H1 (cell line): ENCODE measurements around the gene CFLAR. TPM values are rescaled to one million over a fixed set of nuclear protein-coding genes. Genes with fewer than 3 reads are reported as not detected.

Source experiments
- CTCF ChIA-PET: fragments of 300-600 bp; sonication (Branson Sonifier 250); formaldehyde crosslinking; loops from one replicate; lab custom pipeline; 2021; ENCODE audit not compliant: partially characterized antibody; lab: Charles Lee
- POLR2A ChIA-PET: fragments of 300-600 bp; sonication (Branson Sonifier 250); formaldehyde crosslinking; loops from one replicate; lab custom pipeline; 2021; ENCODE audit warnings: inconsistent platforms; ENCODE audit not compliant: partially characterized antibody; lab: Charles Lee
- DNase-seq, 2 experiments: peaks; one replicate each; pipeline versions ENCODE4 v3.0.0 to v3.0.0-alpha.2; 2010 to 2022; ENCODE audit warnings: low spot score in 2 of 2, low read depth in 1 of 2, mixed read lengths in 1 of 2
- FAIRE-seq: peaks from 2 replicates; lab custom pipeline; 2011; peaks lifted over from hg19 to GRCh38; lab: Jason Lieb, UNC
- H2AFZ ChIP-seq: 2 replicates; pipeline ENCODE4 v1.8.1; 2012; ENCODE audit warnings: low read length, inconsistent platforms
- H2AK5ac ChIP-seq: 2 replicates; pipeline ENCODE4 v1.6.1; 2013; ENCODE audit warnings: low read depth, low read length
- H2BK120ac ChIP-seq: replicated peaks from 2 replicates; pipeline ENCODE3; 2013; ENCODE audit warnings: low read depth, low read length, inconsistent platforms
- H2BK12ac ChIP-seq: 2 replicates; pipeline ENCODE4 v1.6.1; 2013; ENCODE audit warnings: low read depth, low read length
- H2BK15ac ChIP-seq: 2 replicates; pipeline ENCODE4 v1.6.1; 2013; ENCODE audit warnings: low read length
- H2BK20ac ChIP-seq: 2 replicates; pipeline ENCODE4 v1.6.1; 2013; ENCODE audit warnings: low read length
- H2BK5ac ChIP-seq: 2 replicates; pipeline ENCODE4 v1.6.1; 2013; ENCODE audit warnings: low read depth, low read length
- H3K14ac ChIP-seq: 2 replicates; pipeline ENCODE4 v1.6.1; 2013; ENCODE audit warnings: inconsistent platforms; ENCODE audit not compliant: insufficient read length
- H3K18ac ChIP-seq: 2 replicates; pipeline ENCODE4 v1.6.1; 2013; ENCODE audit warnings: low read length; ENCODE audit errors: extremely low read depth
- H3K23ac ChIP-seq: 2 replicates; pipeline ENCODE4 v1.6.1; 2013; ENCODE audit warnings: inconsistent platforms; ENCODE audit not compliant: insufficient read length
- H3K23me2 ChIP-seq: 2 replicates; pipeline ENCODE4 v1.6.1; 2013; ENCODE audit warnings: low read depth, low read length
- H3K27ac ChIP-seq: 2 replicates; pipeline ENCODE4 v1.6.1; 2011; ENCODE audit warnings: low read depth, low read length, inconsistent platforms
- H3K27me3 ChIP-seq, 4 experiments: replicated peaks in 1 of 4; 1 replicate in 1 of 4; 2 replicates in 3 of 4; pipeline versions ENCODE4 v1.6.1 to v1.8.1; 2011 to 2013; ENCODE audit warnings: low read length in 3 of 4, mild to moderate bottlenecking in 3 of 4, inconsistent platforms in 2 of 4, mixed read lengths in 2 of 4, moderate library complexity in 1 of 4; ENCODE audit not compliant: control insufficient read depth in 3 of 4, insufficient read depth in 3 of 4; ENCODE audit errors: extremely low read depth in 1 of 4
- H3K36me3 ChIP-seq, 4 experiments: 2 replicates each; pipeline versions ENCODE4 v1.6.1 to v1.8.1; 2011 to 2013; ENCODE audit warnings: mild to moderate bottlenecking in 4 of 4, low read length in 3 of 4, moderate library complexity in 2 of 4, control low read depth in 1 of 4, inconsistent platforms in 1 of 4; ENCODE audit not compliant: insufficient read depth in 4 of 4, control insufficient read depth in 2 of 4
- H3K4ac ChIP-seq: replicated peaks from 2 replicates; pipeline ENCODE3; 2013; ENCODE audit warnings: low read length, low read depth, mixed read lengths, inconsistent platforms; ENCODE audit not compliant: insufficient read length
- H3K4me1 ChIP-seq, 4 experiments: replicated peaks in 1 of 4; 1 replicate in 1 of 4; 2 replicates in 3 of 4; pipeline versions ENCODE4 v1.6.1 to v1.8.1; 2011 to 2013; ENCODE audit warnings: low read length in 3 of 4, inconsistent platforms in 2 of 4, mixed read lengths in 1 of 4; ENCODE audit not compliant: insufficient read depth in 4 of 4, control insufficient read depth in 3 of 4
- H3K4me2 ChIP-seq, 2 experiments: 2 replicates each; pipeline versions ENCODE4 v1.6.1 to v1.8.1; 2011 to 2013; ENCODE audit warnings: low read depth in 2 of 2, low read length in 2 of 2, control low read depth in 1 of 2, inconsistent platforms in 1 of 2, mild to moderate bottlenecking in 1 of 2; ENCODE audit not compliant: insufficient read depth in 1 of 2
- H3K4me3 ChIP-seq, 4 experiments: fragments of 200-600, 300-600 bp in 1 of 4; sonication (generic), shearing (Covaris generic), sonication (Bioruptor Twin) in 1 of 4; 2 replicates each; pipeline versions ENCODE4 v1.5.1 to v1.8.1; 2011 to 2016; ENCODE audit warnings: low read length in 4 of 4, low read depth in 3 of 4, control low read depth in 2 of 4, inconsistent platforms in 2 of 4, mild to moderate bottlenecking in 2 of 4, mixed read lengths in 1 of 4, moderate library complexity in 1 of 4; ENCODE audit not compliant: insufficient read depth in 2 of 4; ENCODE audit errors: extremely low read depth in 1 of 4
- H3K56ac ChIP-seq: replicated peaks from 2 replicates; pipeline ENCODE3; 2013; ENCODE audit warnings: low read depth, mild to moderate bottlenecking, mixed read lengths, low read length, inconsistent platforms; ENCODE audit not compliant: insufficient read length
- H3K79me1 ChIP-seq: 2 replicates; pipeline ENCODE4 v1.6.1; 2013; ENCODE audit warnings: low read depth, low read length, control low read depth
- H3K79me2 ChIP-seq, 2 experiments: 2 replicates each; pipeline versions ENCODE4 v1.6.1 to v1.8.1; 2012 to 2013; ENCODE audit warnings: low read length in 2 of 2, mild to moderate bottlenecking in 2 of 2, inconsistent platforms in 1 of 2; ENCODE audit not compliant: insufficient read depth in 2 of 2, control insufficient read depth in 1 of 2
- H3K9ac ChIP-seq, 4 experiments: replicated peaks in 1 of 4; 1 replicate in 1 of 4; 2 replicates in 3 of 4; pipeline versions ENCODE4 v1.6.1 to v1.8.1; 2011 to 2013; ENCODE audit warnings: low read depth in 3 of 4, low read length in 3 of 4, control low read depth in 2 of 4, mild to moderate bottlenecking in 2 of 4, moderate library complexity in 2 of 4, inconsistent platforms in 1 of 4; ENCODE audit errors: extremely low read depth in 1 of 4
- H3K9me3 ChIP-seq, 2 experiments: 2 replicates each; pipeline versions ENCODE4 v1.6.1 to v1.8.1; 2012 to 2013; ENCODE audit warnings: mild to moderate bottlenecking in 2 of 2, moderate library complexity in 2 of 2, control low read depth in 1 of 2, inconsistent platforms in 1 of 2, low read depth in 1 of 2, low read length in 1 of 2, mixed read lengths in 1 of 2; ENCODE audit not compliant: insufficient read depth in 2 of 2
- H4K20me1 ChIP-seq, 2 experiments: replicated peaks in 1 of 2; 2 replicates each; pipeline versions ENCODE3 to v1.8.1; 2011 to 2013; ENCODE audit warnings: inconsistent platforms in 2 of 2, low read length in 2 of 2, mild to moderate bottlenecking in 1 of 2; ENCODE audit not compliant: insufficient read depth in 2 of 2, control insufficient read depth in 1 of 2
- H4K5ac ChIP-seq: 2 replicates; pipeline ENCODE4 v1.6.1; 2013; ENCODE audit warnings: low read length, low read depth, mixed read lengths, inconsistent platforms; ENCODE audit not compliant: insufficient read length
- H4K8ac ChIP-seq: 2 replicates; pipeline ENCODE4 v1.8.0; 2013; ENCODE audit warnings: mild to moderate bottlenecking, moderate library complexity, low read length, inconsistent platforms; ENCODE audit not compliant: insufficient read depth; ENCODE audit errors: extremely low read depth
- H4K91ac ChIP-seq: replicated peaks from 2 replicates; pipeline ENCODE3; 2013; ENCODE audit warnings: low read length, mixed read lengths, inconsistent platforms; ENCODE audit not compliant: insufficient read length
- CEBPB ChIP-seq: IDR thresholded peaks from 2 replicates; pipeline ENCODE4 v1.6.1; 2012; ENCODE audit warnings: low read depth, low read length
- HDAC6 ChIP-seq: IDR thresholded peaks from one replicate; pipeline ENCODE4 v1.7.1; 2012; ENCODE audit warnings: low read depth, mild to moderate bottlenecking, inconsistent platforms, low read length, moderate library complexity
- KDM1A ChIP-seq: fragments of 200-600, 300-600 bp; sonication (generic); IDR thresholded peaks from 2 replicates; pipeline ENCODE4 v1.7.1; 2016; ENCODE audit warnings: mild to moderate bottlenecking, low read length, borderline replicate concordance
- PHF8 ChIP-seq: fragments of 200-600 bp; sonication (generic); conservative IDR thresholded peaks from 2 replicates; pipeline ENCODE4 v1.7.1; 2012; ENCODE audit warnings: low read depth, mild to moderate bottlenecking, inconsistent platforms, low read length, moderate library complexity
- POLR2A ChIP-seq, 2 experiments: IDR thresholded peaks; 1 replicate in 1 of 2; 2 replicates in 1 of 2; pipeline ENCODE4 v1.6.1; 2011; ENCODE audit warnings: low read depth in 2 of 2, low read length in 2 of 2, mild to moderate bottlenecking in 2 of 2; ENCODE audit errors: control extremely low read depth in 1 of 2
- POLR2AphosphoS5 ChIP-seq: IDR thresholded peaks from 2 replicates; pipeline ENCODE4 v1.6.1; 2011; ENCODE audit warnings: low read depth, low read length
- SP1 ChIP-seq: IDR thresholded peaks from 2 replicates; pipeline ENCODE4 v1.6.1; 2011; ENCODE audit warnings: low read depth, low read length
- TAF7 ChIP-seq: optimal IDR thresholded peaks from 2 replicates; pipeline ENCODE3; 2011; ENCODE audit warnings: low read depth, mild to moderate bottlenecking, inconsistent platforms, low read length, moderate library complexity, borderline replicate concordance
- TCF12 ChIP-seq: IDR thresholded peaks from 2 replicates; pipeline ENCODE4 v1.6.1; 2011; ENCODE audit warnings: low read depth, mild to moderate bottlenecking, low read length
- TEAD4 ChIP-seq: IDR thresholded peaks from 2 replicates; pipeline ENCODE4 v1.6.1; 2012; ENCODE audit warnings: low read depth, low read length, inconsistent platforms, mixed read lengths
- WGBS, 2 experiments: shearing (Covaris generic) in 1 of 2; methylation state at CpG; one replicate each; pipeline versions ENCODE4 v1.1.6 to v1.1.7; 2013 to 2015; ENCODE audit warnings: low lambda C conversion rate in 2 of 2, mixed read lengths in 2 of 2, inconsistent platforms in 1 of 2, low coverage in 1 of 2, missing lambda C conversion rate in 1 of 2; ENCODE audit not compliant: insufficient replicate concordance in 2 of 2, insufficient coverage in 1 of 2, insufficient read length in 1 of 2; ENCODE audit errors: extremely low coverage in 1 of 2, missing lambda C conversion rate in 1 of 2; 5-methylcytosine and 5-hydroxymethylcytosine counted together
- polyA plus RNA-seq, 7 experiments: library from polyadenylated mRNA; depleted of rRNA in 3 of 7; stranded (reverse) in 5 of 7; unstranded in 2 of 7; fragments of >200 nt in 5 of 7; fragments of 200-250 nt in 2 of 7; gene quantifications; 1 replicate in 5 of 7; 2 replicates in 1 of 7; 4 replicates in 1 of 7; pipeline versions ENCODE4 v1.2.1 to v1.2.3, GENCODE V29; 2011 to 2013; ENCODE audit warnings: missing spikeins in 2 of 7, mixed read lengths in 2 of 7
- total RNA-seq: library from RNA; stranded (reverse); fragmentation: NEBNext Ultra II Directional; extraction: Animal tissue kit (Norgen Biotek cat#: 25700); gene quantifications from 2 replicates; pipeline ENCODE4 v1.2.1, GENCODE V29; 2021

CFLAR gene
- total and polyA plus RNA-seq, 2 of the 8 experiments (the other 6 are each of a cell fraction or from before 2014, with no cell fraction given): 1.1 to 3.9 TPM

DNA sequence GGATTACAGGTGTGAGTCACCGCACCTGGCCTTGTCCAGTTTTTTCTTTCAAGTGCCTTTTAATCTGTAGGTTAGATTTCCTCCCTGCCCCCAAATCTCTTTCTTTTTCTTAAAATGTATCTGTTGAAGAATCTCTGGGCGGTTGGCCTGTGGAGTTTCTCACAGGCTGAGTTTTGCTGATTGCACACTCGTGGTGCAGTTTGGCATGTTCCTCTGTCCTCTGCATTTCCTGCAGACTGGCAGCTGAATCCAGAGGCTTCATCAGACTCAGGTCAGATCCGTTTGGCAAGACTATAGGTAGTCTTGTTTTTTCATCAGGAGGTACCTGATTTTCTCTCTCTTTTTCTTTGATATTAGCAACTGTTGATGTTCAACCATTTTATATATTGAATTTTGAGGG is 72.5 kb downstream of the CFLAR start:
- no peaks in the 10 kb centered on the region for H3K79me2 ChIP-seq
- H2BK120ac ChIP-seq: no peak overlapping the region
- ChIA-PET POLR2A (no interaction called here), CTCF (interaction anchor here (0.7 to 1.0 kb wide), 3 partner anchors 11 to 24 kb away, joined by 3 read pairs; no protein-coding TSS in a partner anchor)
- H3K9me3 ChIP-seq: no peaks in the 10 kb centered on the region
- H3K79me1 ChIP-seq: no peaks in the 10 kb centered on the region
- no peak overlapping the region for H4K5ac ChIP-seq
- H2BK15ac ChIP-seq: no peak overlapping the region
- no peak overlapping the region for H3K23ac ChIP-seq
- H3K4ac ChIP-seq: no peak overlapping the region
- no peak overlapping the region for H3K18ac ChIP-seq
- no peak overlapping the region for H2BK20ac ChIP-seq
- no peak overlapping the region for H4K91ac ChIP-seq
- no peaks in the 10 kb centered on the region for H3K27me3 ChIP-seq
- no peak overlapping the region for H2BK12ac ChIP-seq
- no peaks in the 10 kb centered on the region for H3K23me2 ChIP-seq
- H3K4me1 ChIP-seq: no peaks in the 10 kb centered on the region
- H3K9ac ChIP-seq: no peak overlapping the region; a peak in 1 of 7 replicates
- H2BK5ac ChIP-seq: no peak overlapping the region
- no peaks in the 10 kb centered on the region for H4K20me1 ChIP-seq
- H2AK5ac ChIP-seq: no peak overlapping the region
- DNase-seq (no peak), FAIRE-seq (no peak)
- H3K14ac ChIP-seq: no peak overlapping the region
- H4K8ac ChIP-seq: no peak overlapping the region; the same call in 1 of the 2 replicates
- H3K4me2 ChIP-seq: no peak overlapping the region
- WGBS, 2 experiments: 90% methylated on average over 4 of the region's 4 CpGs; no CpG with 5 or more reads in 1 of the 2 experiments
- no peak overlapping the region for H3K4me3 ChIP-seq
- H3K27ac ChIP-seq: no peak overlapping the region
- H3K56ac ChIP-seq: no peak overlapping the region
- no peaks in the 10 kb centered on the region for H3K36me3 ChIP-seq
- H2AFZ ChIP-seq: no peak overlapping the region
- TF ChIP-seq PHF8: no peak
- no peak for TF ChIP-seq POLR2A (IDR thresholded peaks at IDR 0.05; ENCODE audit: control extremely low read depth in 1 of 2, low read depth in 2 of 2, low read length in 2 of 2)
- no peak for TF ChIP-seq POLR2AphosphoS5
- no peak for TF ChIP-seq TCF12
- no peak for TF ChIP-seq SP1
- TF ChIP-seq TAF7: no peak
- no peak for TF ChIP-seq TEAD4
- TF ChIP-seq HDAC6: no peak
- no peak for TF ChIP-seq CEBPB
- no peak for TF ChIP-seq KDM1A
